Breast epithelium (tissue), 3 donors: ENCODE results near the gene VAMP7.
"Not testable (repeated sequence)": the region's sequence is repeated elsewhere in the genome, so short reads cannot be mapped to it uniquely, and the experiment has no call there.

ENCODE experiments used
- CTCF ChIP-seq, 3 donors: fragments of 450-650 bp; IDR thresholded peaks; one replicate each; pipeline ENCODE4 v1.5.1; 2016 to 2017; ENCODE audit warnings: antibody characterized with exemption in 3 of 3, mild to moderate bottlenecking in 3 of 3, moderate library complexity in 3 of 3
- POLR2A ChIP-seq: fragments of 450-650 bp; IDR thresholded peaks from one replicate; pipeline ENCODE4 v1.6.1; 2016; ENCODE audit warnings: antibody characterized with exemption, mild to moderate bottlenecking, moderate library complexity

GRCh38 chrX:155907661-155908060, 26.5 kb downstream of the VAMP7 start:
- TF ChIP-seq CTCF (IDR thresholded peaks at IDR 0.05); POLR2A: not testable (repeated sequence)
